ENCODE data around the gene RBM4B. TPM values are rescaled to one million over a fixed set of nuclear protein-coding genes. Genes with fewer than 3 reads are reported as not detected.

The RBM4B gene
- total and polyA plus RNA-seq, 4 donors, result 9.4 to 33.9 (median 11.1) TPM

- no peak overlapping the region for H3K27ac ChIP-seq (ENCODE audit: low read depth in 1 of 2, low read length in 1 of 2)
- TF ChIP-seq CTCF (IDR thresholded peaks at IDR 0.05; ENCODE audit: control extremely low read depth, extremely low read depth), result no peak
- H3K27me3 ChIP-seq (ENCODE audit: control insufficient read depth in 3 of 3, insufficient read depth in 3 of 3, low read length in 2 of 3), result no peaks in the 10 kb centered on the region
- no peak overlapping the region for H3K4me3 ChIP-seq
- ATAC-seq (ENCODE audit: insufficient read depth, low FRiP score) (no peak), DNase-seq (no peak)
- H3K9me3 ChIP-seq (ENCODE audit: control insufficient read depth in 4 of 4, insufficient read depth in 3 of 4, low read length in 3 of 4), result peaks cover 0 to 2% (median 0%) of the 10 kb centered on the region in 4 donors
- no peaks in the 10 kb centered on the region for H3K36me3 ChIP-seq (ENCODE audit: control insufficient read depth in 4 of 4, insufficient read depth in 4 of 4, low read length in 4 of 4)
- no peak overlapping the region for H3K9ac ChIP-seq (ENCODE audit: insufficient read depth in 1 of 2, low read length in 2 of 2)
- no peaks in the 10 kb centered on the region for H3K4me1 ChIP-seq (ENCODE audit: control insufficient read depth in 5 of 5, insufficient read depth in 5 of 5, low read length in 5 of 5)
- 94 to 97% methylated on average over 19 to 27 of the region's 27 CpGs for WGBS, 2 donors
Measured at GRCh38 chr11:66700742-66701141, 23.1 kb upstream of the RBM4B start.

- H3K36me3 ChIP-seq (ENCODE audit: control insufficient read depth in 4 of 4, insufficient read depth in 4 of 4, low read length in 4 of 4), result no peaks in the 10 kb centered on the region
- no peak overlapping the region for H3K4me3 ChIP-seq
- no peaks in the 10 kb centered on the region for H3K27me3 ChIP-seq (ENCODE audit: control insufficient read depth in 3 of 3, insufficient read depth in 3 of 3, low read length in 2 of 3)
- peaks cover 0 to 2% (median 0%) of the 10 kb centered on the region in 4 donors for H3K9me3 ChIP-seq (ENCODE audit: control insufficient read depth in 4 of 4, insufficient read depth in 3 of 4, low read length in 3 of 4)
- no peak overlapping the region for H3K27ac ChIP-seq (ENCODE audit: low read depth in 1 of 2, low read length in 1 of 2)
- ATAC-seq (ENCODE audit: insufficient read depth, low FRiP score) (no peak), DNase-seq (no peak)
- no peak overlapping the region for H3K9ac ChIP-seq (ENCODE audit: insufficient read depth in 1 of 2, low read length in 2 of 2)
- no peak for TF ChIP-seq CTCF (IDR thresholded peaks at IDR 0.05; ENCODE audit: control extremely low read depth, extremely low read depth)
- no peaks in the 10 kb centered on the region for H3K4me1 ChIP-seq (ENCODE audit: control insufficient read depth in 5 of 5, insufficient read depth in 5 of 5, low read length in 5 of 5)
- WGBS, 2 donors, result 97 to 98% methylated on average over 15 of the region's 15 CpGs
Measured at GRCh38 chr11:66700337-66700736, 22.6 kb upstream of the RBM4B start.

- no peak for TF ChIP-seq CTCF (IDR thresholded peaks at IDR 0.05; ENCODE audit: control extremely low read depth, extremely low read depth)
- no peak overlapping the region for H3K9ac ChIP-seq (ENCODE audit: insufficient read depth in 1 of 2, low read length in 2 of 2)
- peaks cover 0 to 2% (median 0%) of the 10 kb centered on the region in 4 donors for H3K9me3 ChIP-seq (ENCODE audit: control insufficient read depth in 4 of 4, insufficient read depth in 3 of 4, low read length in 3 of 4)
- no peak for ATAC-seq (ENCODE audit: insufficient read depth, low FRiP score)
- H3K36me3 ChIP-seq (ENCODE audit: control insufficient read depth in 4 of 4, insufficient read depth in 4 of 4, low read length in 4 of 4), result no peaks in the 10 kb centered on the region
- no peak overlapping the region for H3K27ac ChIP-seq (ENCODE audit: low read depth in 1 of 2, low read length in 1 of 2)
- H3K27me3 ChIP-seq (ENCODE audit: control insufficient read depth in 3 of 3, insufficient read depth in 3 of 3, low read length in 2 of 3), result no peaks in the 10 kb centered on the region
- no peak for DNase-seq
- 93 to 95% methylated on average over 9 of the region's 9 CpGs for WGBS, 2 donors
- no peaks in the 10 kb centered on the region for H3K4me1 ChIP-seq (ENCODE audit: control insufficient read depth in 5 of 5, insufficient read depth in 5 of 5, low read length in 5 of 5)
- no peak overlapping the region for H3K4me3 ChIP-seq
Measured at GRCh38 chr11:66698491-66698890, 20.8 kb upstream of the RBM4B start.

GRCh38 chr11:66697988-66698387 lies 20.3 kb upstream of the RBM4B start:
- DNase-seq, result no peak
- ATAC-seq (ENCODE audit: insufficient read depth, low FRiP score), result no peak
- no peaks in the 10 kb centered on the region for H3K36me3 ChIP-seq (ENCODE audit: control insufficient read depth in 4 of 4, insufficient read depth in 4 of 4, low read length in 4 of 4)

More at GRCh38 chr11:66697988-66698387, 20.3 kb upstream of the RBM4B start:
- TF ChIP-seq CTCF (IDR thresholded peaks at IDR 0.05; ENCODE audit: control extremely low read depth, extremely low read depth), result no peak
- H3K9me3 ChIP-seq (ENCODE audit: control insufficient read depth in 4 of 4, insufficient read depth in 3 of 4, low read length in 3 of 4), result peaks cover 0 to 2% (median 0%) of the 10 kb centered on the region in 4 donors
- no peak overlapping the region for H3K27ac ChIP-seq (ENCODE audit: low read depth in 1 of 2, low read length in 1 of 2)
- H3K9ac ChIP-seq (ENCODE audit: insufficient read depth in 1 of 2, low read length in 2 of 2), result no peak overlapping the region
- no peaks in the 10 kb centered on the region for H3K27me3 ChIP-seq (ENCODE audit: control insufficient read depth in 3 of 3, insufficient read depth in 3 of 3, low read length in 2 of 3)
- H3K4me1 ChIP-seq (ENCODE audit: control insufficient read depth in 5 of 5, insufficient read depth in 5 of 5, low read length in 5 of 5), result no peaks in the 10 kb centered on the region
- H3K4me3 ChIP-seq, result no peak overlapping the region
- WGBS, 2 donors, result 91 to 94% methylated on average over 6 of the region's 6 CpGs

Data from lung (tissue), 12 donors.